HEK293 (cell line): ENCODE results near the gene SLC35D1.

Experiments used
- IKZF3 ChIP-seq: fragments of 450-650 bp; IDR thresholded peaks from 2 replicates; pipeline ENCODE4 v1.5.0; 2018; ENCODE audit warnings: missing biosample characterization, mild to moderate bottlenecking, missing genetic modification characterization, moderate library complexity
- SALL2 ChIP-seq: fragments of 450-650 bp; formaldehyde crosslinking; IDR thresholded peaks from 2 replicates; pipeline ENCODE4 v1.5.0; 2017; ENCODE audit warnings: missing biosample characterization, mild to moderate bottlenecking, missing genetic modification characterization, borderline replicate concordance
- YY1 ChIP-seq: fragments of 450-650 bp; formaldehyde crosslinking; IDR thresholded peaks from 2 replicates; pipeline ENCODE4 v1.5.1; 2018; ENCODE audit warnings: missing biosample characterization, missing genetic modification characterization
- ZEB2 ChIP-seq: fragments of 450-650 bp; formaldehyde crosslinking; IDR thresholded peaks from 2 replicates; pipeline ENCODE4 v1.5.1; 2016; ENCODE audit warnings: missing biosample characterization, missing genetic modification characterization
- ZNF274 ChIP-seq, 2 experiments: fragments of 200-500 bp in 1 of 2; fragments of 450-650 bp in 1 of 2; sonication (Bioruptor generic) in 1 of 2; formaldehyde crosslinking in 1 of 2; IDR thresholded peaks; 2 replicates each; pipeline versions ENCODE4 v1.5.1 to v1.6.1; 2014 to 2016; ENCODE audit warnings: borderline replicate concordance in 1 of 2, inconsistent platforms in 1 of 2, low read length in 1 of 2, missing biosample characterization in 1 of 2, missing genetic modification characterization in 1 of 2
- ZNF530 ChIP-seq: fragments of 450-650 bp; formaldehyde crosslinking; IDR thresholded peaks from 2 replicates; pipeline ENCODE4 v1.5.1; 2016; ENCODE audit warnings: low read depth, missing biosample characterization, missing genetic modification characterization
- ZNF76 ChIP-seq: fragments of 450-650 bp; formaldehyde crosslinking; IDR thresholded peaks from 2 replicates; pipeline ENCODE4; 2016; ENCODE audit warnings: low read depth, missing biosample characterization, missing genetic modification characterization, borderline replicate concordance
- ZNF777 ChIP-seq: fragments of 450-650 bp; formaldehyde crosslinking; IDR thresholded peaks from 2 replicates; pipeline ENCODE4 v1.5.1; 2017; ENCODE audit warnings: missing biosample characterization, missing genetic modification characterization, borderline replicate concordance
- ZSCAN18 ChIP-seq: fragments of 450-650 bp; formaldehyde crosslinking; IDR thresholded peaks from 2 replicates; pipeline ENCODE4 v1.5.1; 2016; ENCODE audit warnings: missing biosample characterization, missing genetic modification characterization
- TF ChIP-seq, protein P1 (sequence below): fragments of 450-650 bp; formaldehyde crosslinking; IDR thresholded peaks from 2 replicates; pipeline ENCODE4 v1.5.1; 2016; ENCODE audit warnings: missing biosample characterization, missing genetic modification characterization

- TF ChIP-seq ZNF777 (no peak), ZEB2 (tag by site-specific recombination) (no peak), IKZF3 (tag by site-specific recombination) (no peak), ZNF76 (tag by site-specific recombination) (no peak), ZNF530 (tag by site-specific recombination) (no peak), YY1 (no peak), ZSCAN18 (tag by site-specific recombination) (no peak), SALL2 (tag by site-specific recombination) (no peak), ZNF274 (IDR thresholded peaks at IDR 0.05; ENCODE audit: low read length) (no peak), ZNF274 (tag by site-specific recombination; IDR thresholded peaks at IDR 0.05; ENCODE audit: borderline replicate concordance) (no peak)
- TF ChIP-seq, protein P1, sequence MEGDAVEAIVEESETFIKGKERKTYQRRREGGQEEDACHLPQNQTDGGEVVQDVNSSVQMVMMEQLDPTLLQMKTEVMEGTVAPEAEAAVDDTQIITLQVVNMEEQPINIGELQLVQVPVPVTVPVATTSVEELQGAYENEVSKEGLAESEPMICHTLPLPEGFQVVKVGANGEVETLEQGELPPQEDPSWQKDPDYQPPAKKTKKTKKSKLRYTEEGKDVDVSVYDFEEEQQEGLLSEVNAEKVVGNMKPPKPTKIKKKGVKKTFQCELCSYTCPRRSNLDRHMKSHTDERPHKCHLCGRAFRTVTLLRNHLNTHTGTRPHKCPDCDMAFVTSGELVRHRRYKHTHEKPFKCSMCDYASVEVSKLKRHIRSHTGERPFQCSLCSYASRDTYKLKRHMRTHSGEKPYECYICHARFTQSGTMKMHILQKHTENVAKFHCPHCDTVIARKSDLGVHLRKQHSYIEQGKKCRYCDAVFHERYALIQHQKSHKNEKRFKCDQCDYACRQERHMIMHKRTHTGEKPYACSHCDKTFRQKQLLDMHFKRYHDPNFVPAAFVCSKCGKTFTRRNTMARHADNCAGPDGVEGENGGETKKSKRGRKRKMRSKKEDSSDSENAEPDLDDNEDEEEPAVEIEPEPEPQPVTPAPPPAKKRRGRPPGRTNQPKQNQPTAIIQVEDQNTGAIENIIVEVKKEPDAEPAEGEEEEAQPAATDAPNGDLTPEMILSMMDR (tag by site-specific recombination): no peak
These were observed 52.1 kb downstream of the SLC35D1 start for GRCh38 chr1:67001682-67002425.
